Small intestine (tissue), 7 donors: Measurements from ENCODE around the gene OR1F1. TPM values are rescaled to one million over a fixed set of nuclear protein-coding genes. Genes with fewer than 3 reads are reported as not detected.

Source experiments
- DNase-seq, 2 donors: peaks; one replicate each; pipeline versions ENCODE4 v3.0.0 to v3.0.0-alpha.2; 2013
- FAIRE-seq: peaks from 2 replicates; lab custom pipeline; 2012; peaks lifted over from hg19 to GRCh38; lab: Jason Lieb, UNC
- H3K27ac ChIP-seq, 3 donors: one replicate each; pipeline ENCODE4 v1.5.1; 2013; ENCODE audit warnings: low read length in 2 of 3, mild to moderate bottlenecking in 2 of 3, control low read depth in 1 of 3, inconsistent platforms in 1 of 3, low read depth in 1 of 3, moderate library complexity in 1 of 3
- H3K27me3 ChIP-seq, 3 donors: one replicate each; pipeline ENCODE4 v1.6.1; 2013; ENCODE audit warnings: low read length in 3 of 3, inconsistent platforms in 1 of 3; ENCODE audit not compliant: control insufficient read depth in 3 of 3, insufficient read depth in 3 of 3
- H3K36me3 ChIP-seq, 3 donors: one replicate each; pipeline ENCODE4 v1.6.1; 2013; ENCODE audit warnings: low read length in 3 of 3, inconsistent platforms in 1 of 3, low read depth in 1 of 3, mild to moderate bottlenecking in 1 of 3, moderate library complexity in 1 of 3; ENCODE audit not compliant: control insufficient read depth in 3 of 3, insufficient read depth in 2 of 3
- H3K4me1 ChIP-seq, 3 donors: one replicate each; pipeline ENCODE4 v1.6.1; 2013; ENCODE audit warnings: low read length in 2 of 3, inconsistent platforms in 1 of 3, low read depth in 1 of 3, mild to moderate bottlenecking in 1 of 3, moderate library complexity in 1 of 3; ENCODE audit not compliant: control insufficient read depth in 3 of 3, insufficient read depth in 2 of 3
- H3K4me3 ChIP-seq, 3 donors: one replicate each; pipeline ENCODE4 v1.5.1; 2013; ENCODE audit warnings: low read length in 3 of 3, control low read depth in 1 of 3, inconsistent platforms in 1 of 3, low read depth in 1 of 3, mild to moderate bottlenecking in 1 of 3, moderate library complexity in 1 of 3
- H3K9me3 ChIP-seq, 2 donors: one replicate each; pipeline ENCODE4 v1.6.1; 2013; ENCODE audit warnings: low read depth in 1 of 2, low read length in 1 of 2; ENCODE audit not compliant: control insufficient read depth in 2 of 2, insufficient read depth in 1 of 2
- WGBS, 3 donors: extraction: QIAGEN DNeasy Blood & Tissue Kit; methylation state at CpG; one replicate each; pipeline ENCODE4 v1.1.7; 2013; 5-methylcytosine and 5-hydroxymethylcytosine counted together
- polyA plus RNA-seq, 4 donors: library from polyadenylated mRNA; stranded (reverse) in 3 of 4; unstranded in 1 of 4; fragments of 200-250 nt in 3 of 4; fragments of 120-200 nt in 1 of 4; gene quantifications; one replicate each; pipeline versions ENCODE4 v1.2.1 to v1.2.3, GENCODE V29; 2013
- donor health status: healthy with polysubstance abuse.
- donor health status: control.
- donor health status: control.
- donor health status: Bipolar disorder and iron deficiency.
- donor health status: healthy.

The OR1F1 gene
- polyA plus RNA-seq, 4 donors = not detected

DNA sequence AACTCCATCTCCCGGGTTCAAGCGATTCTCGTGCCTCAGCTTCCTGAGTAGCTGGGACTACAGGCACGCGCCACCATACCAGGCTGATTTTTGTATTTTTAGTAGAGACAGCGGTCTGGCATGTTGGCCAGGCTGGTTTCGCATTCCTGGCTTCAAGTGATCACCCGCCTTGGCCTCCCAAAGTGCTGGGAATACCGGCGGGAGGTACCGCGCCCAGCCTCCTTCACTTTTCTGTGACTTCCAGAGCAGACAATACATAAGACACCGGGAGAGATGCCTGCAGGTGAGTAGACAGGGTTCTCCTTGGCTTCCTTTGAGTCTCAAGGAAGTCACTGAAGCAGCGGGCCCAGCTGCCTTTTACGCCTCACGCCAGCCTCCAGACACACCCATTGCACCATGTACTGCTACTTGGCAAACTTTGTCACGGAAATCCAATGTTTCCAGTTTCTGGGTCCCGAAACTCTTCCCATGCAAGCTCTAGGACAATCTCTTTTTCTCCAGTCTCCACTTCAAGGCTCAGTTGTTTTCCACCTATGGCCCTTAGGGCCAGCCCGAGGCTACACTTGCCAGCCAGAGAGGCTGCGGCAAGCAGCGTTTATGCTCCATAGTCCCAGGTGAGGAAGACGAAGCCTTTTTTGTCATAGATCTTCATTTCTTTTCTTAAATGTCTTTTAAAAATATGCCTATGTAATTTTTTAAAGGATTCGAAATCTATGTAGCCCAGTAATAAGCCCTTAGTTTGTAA is 886 bp upstream of the OR1F1 start:
- Histone ChIP-seq H3K36me3 (no peaks in the 10 kb centered on the region), H3K4me3 (no peak overlapping the region), H3K9me3 (no peaks in the 10 kb centered on the region), H3K4me1 (peaks cover 0 to 23% (median 7%) of the 10 kb centered on the region in 3 donors), H3K27ac (no peak overlapping the region), H3K27me3 (peaks cover 3 to 96% (median 73%) of the 10 kb centered on the region in 3 donors)
- DNase-seq (no peak), FAIRE-seq (no peak)
- 69 to 73% (median 69%) methylated on average over 23 of the region's 23 CpGs for WGBS, 3 donors

DNA sequence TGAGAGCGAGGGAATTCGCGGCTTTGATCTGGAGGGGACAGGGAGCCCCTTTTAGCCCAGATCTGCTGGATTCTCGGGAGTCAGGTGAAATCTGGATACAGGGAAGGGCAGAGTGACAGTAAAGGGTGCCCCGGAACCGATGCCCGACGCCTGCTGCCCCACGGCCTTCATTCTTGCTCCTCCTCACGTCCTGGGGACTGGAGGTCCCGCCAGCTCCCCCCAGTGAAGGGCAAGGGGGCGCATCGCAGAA is 596 bp downstream of the OR1F1 start:
- H3K9me3 ChIP-seq = peaks cover 0 to 11% of the 10 kb centered on the region in 2 donors
- H3K27ac ChIP-seq = no peak overlapping the region
- DNase-seq = no peak
- WGBS, 3 donors = 1 to 12% (median 4%) methylated on average over 13 of the region's 13 CpGs
- H3K4me3 ChIP-seq = peak overlapping the region in 1 of 3 donors; percentile 33
- no peaks in the 10 kb centered on the region for H3K36me3 ChIP-seq
- peaks cover 0 to 14% (median 0%) of the 10 kb centered on the region in 3 donors for H3K4me1 ChIP-seq
- H3K27me3 ChIP-seq = peaks cover 3 to 96% (median 69%) of the 10 kb centered on the region in 3 donors
- no peak for FAIRE-seq

DNA sequence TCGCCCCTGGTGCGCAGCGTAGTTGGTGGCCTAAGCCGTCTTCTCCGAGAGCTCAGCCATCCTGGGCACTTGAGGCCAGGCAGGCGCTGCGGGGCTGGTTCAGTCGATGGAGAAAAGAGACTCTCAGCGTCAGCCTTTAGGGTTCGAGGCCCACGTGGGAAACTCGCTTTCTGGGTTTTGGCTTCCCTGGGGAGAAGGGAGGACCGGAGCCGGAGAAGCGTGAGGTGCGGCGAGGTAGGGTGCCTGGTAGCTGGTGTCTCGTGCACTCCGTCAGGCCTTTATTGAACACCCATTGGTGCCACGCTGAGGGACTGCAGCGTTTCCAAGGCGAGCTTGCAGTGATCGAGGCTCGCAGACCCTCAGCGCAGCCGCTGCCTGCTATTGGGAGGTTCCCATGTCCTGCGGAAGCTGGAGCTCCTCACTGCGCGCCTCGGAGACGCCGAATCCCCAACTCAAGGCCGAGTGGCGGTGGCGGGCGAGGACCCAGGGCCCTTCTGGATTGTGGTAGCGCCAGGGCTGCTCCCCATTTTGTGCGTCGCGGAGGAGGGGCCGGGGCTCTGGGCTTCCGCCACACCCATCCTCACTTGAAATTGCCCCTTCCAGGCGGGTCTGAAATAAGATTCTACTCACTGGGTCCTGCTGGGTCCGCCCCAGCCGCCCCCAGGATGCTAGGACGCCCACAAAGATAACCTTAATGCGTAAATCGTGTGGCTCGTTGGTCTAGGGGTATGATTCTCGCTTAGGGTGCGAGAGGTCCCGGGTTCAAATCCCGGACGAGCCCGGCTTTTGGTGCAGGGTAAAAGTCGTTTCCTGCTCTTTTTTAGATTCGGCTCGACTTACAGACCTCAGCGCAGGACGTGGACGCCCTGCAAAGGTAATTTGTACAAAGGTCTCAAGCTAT is 1.2 kb downstream of the OR1F1 start:
- no peaks in the 10 kb centered on the region for H3K36me3 ChIP-seq
- FAIRE-seq = no peak
- H3K4me3 ChIP-seq = peak overlapping the region in 1 of 3 donors; percentile 33
- peaks cover 0 to 12% (median 0%) of the 10 kb centered on the region in 3 donors for H3K4me1 ChIP-seq
- no peak overlapping the region for H3K27ac ChIP-seq
- WGBS, 3 donors = 2 to 6% (median 5%) methylated on average over 61 of the region's 61 CpGs
- H3K9me3 ChIP-seq = peaks cover 0 to 13% of the 10 kb centered on the region in 2 donors
- no peak for DNase-seq
- H3K27me3 ChIP-seq = peaks cover 3 to 93% (median 66%) of the 10 kb centered on the region in 3 donors

DNA sequence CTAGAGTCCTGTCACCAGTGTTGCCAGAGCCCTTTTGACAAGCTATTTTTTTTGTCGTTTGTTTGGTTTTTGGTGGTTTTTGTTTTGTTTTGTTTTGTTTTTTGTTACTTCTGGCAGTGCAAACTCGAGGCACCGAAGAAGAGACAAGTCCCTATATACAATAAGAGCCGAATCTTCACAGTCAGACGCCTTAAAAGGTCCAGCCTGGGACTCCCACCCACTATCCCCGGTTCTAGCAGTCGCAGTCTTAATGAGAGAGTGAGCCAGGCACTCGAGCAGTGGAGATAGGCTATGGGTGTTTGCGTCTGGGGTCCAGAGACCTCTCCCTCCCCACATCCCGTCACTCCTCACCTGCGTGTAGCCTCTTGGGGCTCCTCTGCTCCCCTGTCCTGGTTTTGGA is 1.9 kb downstream of the OR1F1 start:
- Histone ChIP-seq H3K27me3 (peaks cover 3 to 93% (median 67%) of the 10 kb centered on the region in 3 donors), H3K4me1 (peaks cover 0 to 12% (median 0%) of the 10 kb centered on the region in 3 donors), H3K27ac (no peak overlapping the region), H3K4me3 (no peak overlapping the region), H3K9me3 (peaks cover 0 to 13% of the 10 kb centered on the region in 2 donors), H3K36me3 (no peaks in the 10 kb centered on the region)
- 13 to 23% (median 14%) methylated on average over 11 of the region's 11 CpGs for WGBS, 3 donors
- DNase-seq = no peak
- no peak for FAIRE-seq

DNA sequence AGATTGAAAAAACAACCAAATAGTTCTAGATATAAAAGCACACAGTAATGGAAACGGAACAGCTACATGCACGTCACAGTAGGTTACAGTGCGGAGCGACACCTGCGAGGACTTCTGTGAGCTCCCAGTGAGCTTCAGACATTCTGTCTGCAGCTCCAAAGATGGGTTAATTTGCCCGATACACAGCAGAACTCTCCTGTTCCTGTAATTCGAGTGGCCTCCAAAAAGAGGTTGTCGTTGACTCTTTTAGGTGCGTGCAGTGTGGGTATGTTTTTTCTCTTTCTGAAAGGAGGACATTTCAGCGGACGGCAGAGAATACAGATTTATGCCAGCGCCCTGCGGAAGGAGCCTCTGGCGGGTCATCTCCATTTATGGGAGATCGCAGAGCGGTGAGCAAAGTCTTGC is 2.9 kb downstream of the OR1F1 start:
- peaks cover 0 to 13% of the 10 kb centered on the region in 2 donors for H3K9me3 ChIP-seq
- no peak overlapping the region for H3K27ac ChIP-seq
- 10 to 22% (median 16%) methylated on average over 16 of the region's 16 CpGs for WGBS, 3 donors
- FAIRE-seq (no peak), DNase-seq (peak in 1 of 2 donors; percentile 41)
- H3K4me3 ChIP-seq = no peak overlapping the region
- no peaks in the 10 kb centered on the region for H3K36me3 ChIP-seq
- H3K4me1 ChIP-seq = peaks cover 0 to 12% (median 0%) of the 10 kb centered on the region in 3 donors
- H3K27me3 ChIP-seq = peaks cover 3 to 88% (median 65%) of the 10 kb centered on the region in 3 donors

DNA sequence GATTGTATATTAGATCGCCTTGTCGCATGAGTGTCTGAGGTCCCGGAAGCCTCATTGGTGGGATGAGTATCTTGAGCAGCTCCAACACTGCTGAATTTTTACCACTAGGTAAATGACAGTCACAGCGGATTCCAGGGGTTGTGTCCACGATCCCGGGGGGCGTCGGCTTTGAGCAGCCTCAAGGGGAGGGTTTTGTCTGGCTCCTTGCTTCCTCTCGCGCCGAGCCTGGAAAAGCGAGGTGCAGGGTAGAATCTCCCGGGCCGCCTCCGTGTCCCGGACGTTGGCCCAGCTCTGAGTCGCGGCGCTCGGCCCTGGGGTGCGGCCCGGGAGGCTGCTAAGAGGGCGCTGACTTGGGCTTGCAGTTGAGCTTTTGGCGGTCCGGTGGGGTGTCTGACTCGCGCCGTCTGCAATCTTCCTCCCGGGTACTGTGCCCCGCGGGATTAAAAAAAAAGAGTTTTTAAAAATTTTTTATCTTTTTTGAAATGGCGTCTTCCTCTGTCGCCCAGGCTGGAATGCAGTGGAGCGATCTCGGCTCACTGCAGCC is 4.5 kb downstream of the OR1F1 start:
- DNase-seq (no peak), FAIRE-seq (no peak)
- Histone ChIP-seq H3K9me3 (peaks cover 0 to 13% of the 10 kb centered on the region in 2 donors), H3K4me3 (no peak overlapping the region), H3K27ac (no peak overlapping the region), H3K27me3 (peaks cover 3 to 81% (median 60%) of the 10 kb centered on the region in 3 donors), H3K36me3 (no peaks in the 10 kb centered on the region), H3K4me1 (peaks cover 0 to 12% (median 0%) of the 10 kb centered on the region in 3 donors)
- WGBS, 3 donors = 36 to 65% (median 51%) methylated on average over 36 of the region's 36 CpGs

DNA sequence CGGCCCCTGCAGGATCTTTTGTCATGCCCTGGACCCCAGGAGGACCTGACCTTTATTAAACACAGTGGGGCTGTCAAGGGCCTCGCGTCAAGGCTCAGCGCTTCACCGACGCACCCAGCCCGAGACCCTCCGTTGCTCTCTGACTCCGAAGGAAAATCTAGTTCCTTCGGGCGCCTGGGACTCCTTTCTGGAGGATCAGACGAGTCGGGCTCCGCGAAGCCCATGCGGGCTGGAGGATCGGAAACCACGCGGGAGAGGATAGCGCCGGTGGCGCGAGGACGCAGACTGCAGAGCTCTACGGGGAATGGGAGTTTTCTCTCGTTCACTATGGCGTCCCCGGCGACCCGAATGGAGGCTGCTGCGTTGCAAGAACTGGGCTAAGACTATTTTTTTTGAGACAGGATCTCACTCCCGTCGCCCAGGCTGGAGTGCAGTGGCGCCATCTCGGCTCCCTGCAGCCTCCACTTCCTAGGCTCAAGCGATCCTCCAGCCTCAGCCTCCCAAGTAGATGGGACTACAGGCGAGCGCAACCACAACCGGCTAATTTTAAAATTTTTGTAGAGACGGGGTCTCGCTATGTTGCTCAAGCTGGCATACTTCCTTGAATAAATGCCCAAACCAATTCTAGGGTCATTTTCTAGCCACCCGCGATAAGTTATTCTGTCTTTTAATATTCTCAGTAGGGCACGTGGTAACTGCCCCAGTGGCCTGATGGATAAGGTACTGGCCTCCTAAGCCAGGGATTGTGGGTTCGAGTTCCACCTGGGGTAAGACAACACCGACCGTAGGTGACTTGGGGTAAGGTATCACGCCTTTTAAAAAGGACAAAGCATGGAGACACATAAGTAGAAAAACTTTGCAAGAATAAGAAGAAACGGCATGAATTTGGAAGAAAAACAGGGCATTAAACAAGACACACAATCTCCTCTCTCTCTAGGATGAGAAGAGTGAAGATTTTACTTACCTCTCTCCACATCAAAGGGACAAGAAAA is 5.5 kb downstream of the OR1F1 start:
- H3K36me3 ChIP-seq = no peaks in the 10 kb centered on the region
- H3K27me3 ChIP-seq = peaks cover 3 to 72% (median 53%) of the 10 kb centered on the region in 3 donors
- no peak overlapping the region for H3K4me3 ChIP-seq
- no peak overlapping the region for H3K27ac ChIP-seq
- peaks cover 0 to 8% (median 0%) of the 10 kb centered on the region in 3 donors for H3K4me1 ChIP-seq
- 69 to 82% (median 78%) methylated on average over 49 of the region's 49 CpGs for WGBS, 3 donors
- FAIRE-seq = no peak
- DNase-seq = no peak
- peaks cover 0 to 13% of the 10 kb centered on the region in 2 donors for H3K9me3 ChIP-seq
